OCI-LY3 (cell line): ENCODE results near the gene REPS2.
"Not testable (repeated sequence)": the region's sequence is repeated elsewhere in the genome, so short reads cannot be mapped to it uniquely, and the experiment has no call there.

Experiments
- H2AFZ ChIP-seq: fragments of 200-600, 300-600 bp; shearing (Covaris generic); 2 replicates; pipeline ENCODE4 v1.6.0; 2014; ENCODE audit warnings: antibody characterized with exemption, low read depth, low read length
- H3K27ac ChIP-seq: fragments of 200-600, 300-600 bp; sonication (generic); 2 replicates; pipeline ENCODE4 v1.5.1; 2014; ENCODE audit warnings: mild to moderate bottlenecking, low read length, moderate library complexity, mixed read lengths
- H3K27me3 ChIP-seq: fragments of 200-600, 300-600 bp; sonication (generic); 2 replicates; pipeline ENCODE4 v1.6.1; 2014; ENCODE audit warnings: low read depth, low read length, mixed read lengths
- H3K36me3 ChIP-seq: fragments of 200-600, 300-600 bp; sonication (generic); replicated peaks from 2 replicates; pipeline ENCODE3; 2014; ENCODE audit warnings: low read depth, low read length, mixed read lengths
- H3K4me1 ChIP-seq: fragments of 300-600, 200-600 bp; sonication (generic); 2 replicates; pipeline ENCODE4 v1.6.1; 2014; ENCODE audit warnings: low read length, mixed read lengths
- H3K4me2 ChIP-seq: fragments of 200-600, 300-600 bp; sonication (generic); 2 replicates; pipeline ENCODE4 v1.6.1; 2014; ENCODE audit warnings: low read length, mixed read lengths
- H3K4me3 ChIP-seq: fragments of 300-600, 200-600 bp; sonication (generic); 2 replicates; pipeline ENCODE4 v1.5.1; 2014; ENCODE audit warnings: antibody characterized with exemption, mild to moderate bottlenecking, low read length, moderate library complexity
- H3K79me2 ChIP-seq: fragments of 300-600, 200-600 bp; shearing (Covaris generic); 2 replicates; pipeline ENCODE4 v1.6.1; 2014; ENCODE audit warnings: mild to moderate bottlenecking, low read length, mixed read lengths
- H3K9ac ChIP-seq: fragments of 300-600, 200-600 bp; shearing (Covaris generic); 2 replicates; pipeline ENCODE4 v1.6.0; 2014; ENCODE audit warnings: mild to moderate bottlenecking, low read length, moderate library complexity
- H3K9me3 ChIP-seq: fragments of 200-600, 300-600 bp; shearing (Covaris generic); 2 replicates; pipeline ENCODE4 v1.6.1; 2014; ENCODE audit warnings: low read length, mixed read lengths; ENCODE audit not compliant: insufficient read depth
- H4K20me1 ChIP-seq: fragments of 200-600, 300-600 bp; sonication (generic); 2 replicates; pipeline ENCODE4 v1.6.1; 2016; ENCODE audit warnings: low read length, mixed read lengths; ENCODE audit not compliant: insufficient read depth
- EZH2phosphoT487 ChIP-seq: fragments of 200-600 bp; shearing (Covaris generic); IDR thresholded peaks from 2 replicates; pipeline ENCODE4 v1.6.1; 2018; ENCODE audit warnings: antibody characterized with exemption, mixed run types, low read depth
- TF ChIP-seq, protein P1 (sequence below): fragments of 200-600, 300-600 bp; sonication (generic); IDR thresholded peaks from 2 replicates; pipeline ENCODE4 v1.5.1; 2014; ENCODE audit warnings: antibody characterized with exemption, low read length, low read depth

The REPS2 gene

DNA sequence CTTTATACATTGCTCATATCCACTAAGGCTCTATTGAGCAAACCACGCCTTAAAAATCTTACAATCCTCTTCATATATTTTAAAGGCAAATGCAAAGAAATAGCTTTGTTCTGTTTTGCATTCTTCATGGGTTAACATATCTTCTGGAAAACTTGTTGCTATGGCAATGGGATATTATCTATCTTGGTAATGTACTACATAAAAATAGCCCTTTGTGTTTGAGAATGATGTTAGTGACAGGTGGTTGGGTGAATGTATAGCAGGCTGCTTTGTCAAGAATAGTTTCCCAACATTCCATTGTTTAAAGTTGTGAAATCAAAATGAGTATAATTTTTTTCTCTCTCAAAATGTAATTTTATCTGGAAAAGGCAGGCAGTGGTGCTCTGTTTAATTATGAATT is 16.8 kb downstream of the REPS2 start:
- no peak overlapping the region for H3K9ac ChIP-seq
- no peak overlapping the region for H2AFZ ChIP-seq
- H3K27me3 ChIP-seq, result 0 out of 2 replicates have a peak, but pooled peaks cover 2% of the 10 kb centered on the region
- TF ChIP-seq EZH2phosphoT487, result no peak
- TF ChIP-seq, protein P1, sequence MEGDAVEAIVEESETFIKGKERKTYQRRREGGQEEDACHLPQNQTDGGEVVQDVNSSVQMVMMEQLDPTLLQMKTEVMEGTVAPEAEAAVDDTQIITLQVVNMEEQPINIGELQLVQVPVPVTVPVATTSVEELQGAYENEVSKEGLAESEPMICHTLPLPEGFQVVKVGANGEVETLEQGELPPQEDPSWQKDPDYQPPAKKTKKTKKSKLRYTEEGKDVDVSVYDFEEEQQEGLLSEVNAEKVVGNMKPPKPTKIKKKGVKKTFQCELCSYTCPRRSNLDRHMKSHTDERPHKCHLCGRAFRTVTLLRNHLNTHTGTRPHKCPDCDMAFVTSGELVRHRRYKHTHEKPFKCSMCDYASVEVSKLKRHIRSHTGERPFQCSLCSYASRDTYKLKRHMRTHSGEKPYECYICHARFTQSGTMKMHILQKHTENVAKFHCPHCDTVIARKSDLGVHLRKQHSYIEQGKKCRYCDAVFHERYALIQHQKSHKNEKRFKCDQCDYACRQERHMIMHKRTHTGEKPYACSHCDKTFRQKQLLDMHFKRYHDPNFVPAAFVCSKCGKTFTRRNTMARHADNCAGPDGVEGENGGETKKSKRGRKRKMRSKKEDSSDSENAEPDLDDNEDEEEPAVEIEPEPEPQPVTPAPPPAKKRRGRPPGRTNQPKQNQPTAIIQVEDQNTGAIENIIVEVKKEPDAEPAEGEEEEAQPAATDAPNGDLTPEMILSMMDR, result no peak
- H3K9me3 ChIP-seq, result no peaks in the 10 kb centered on the region
- H3K79me2 ChIP-seq, result no peaks in the 10 kb centered on the region
- H3K36me3 ChIP-seq, result no peaks in the 10 kb centered on the region
- no peak overlapping the region for H3K4me3 ChIP-seq
- no peaks in the 10 kb centered on the region for H3K4me1 ChIP-seq
- no peak overlapping the region for H3K27ac ChIP-seq
- no peaks in the 10 kb centered on the region for H4K20me1 ChIP-seq
- H3K4me2 ChIP-seq, result no peak overlapping the region

DNA sequence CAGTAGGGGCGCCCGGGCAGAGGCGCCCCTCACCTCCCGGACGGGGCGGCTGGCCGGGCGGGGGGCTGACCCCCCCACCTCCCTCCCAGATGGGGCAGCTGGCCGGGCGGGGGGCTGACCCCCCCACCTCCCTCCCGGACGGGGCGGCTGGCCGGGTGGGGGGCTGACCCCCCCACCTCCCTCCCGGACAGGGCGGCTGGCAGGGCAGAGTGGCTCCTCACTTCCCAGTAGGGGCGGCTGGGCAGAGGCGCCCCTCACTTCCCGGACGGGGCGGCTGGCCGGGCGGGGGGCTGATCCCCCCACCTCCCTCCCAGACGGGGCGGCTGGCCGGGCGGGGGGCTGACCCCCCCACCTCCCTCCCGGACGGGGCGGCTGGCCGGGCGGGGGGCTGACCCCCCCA is 18.5 kb downstream of the REPS2 start:
- not testable (repeated sequence) for H3K9ac ChIP-seq, H3K36me3 ChIP-seq, H3K27ac ChIP-seq, H3K4me1 ChIP-seq, H2AFZ ChIP-seq, H3K9me3 ChIP-seq, H3K4me2 ChIP-seq, H3K4me3 ChIP-seq, H4K20me1 ChIP-seq, H3K79me2 ChIP-seq, H3K27me3 ChIP-seq

DNA sequence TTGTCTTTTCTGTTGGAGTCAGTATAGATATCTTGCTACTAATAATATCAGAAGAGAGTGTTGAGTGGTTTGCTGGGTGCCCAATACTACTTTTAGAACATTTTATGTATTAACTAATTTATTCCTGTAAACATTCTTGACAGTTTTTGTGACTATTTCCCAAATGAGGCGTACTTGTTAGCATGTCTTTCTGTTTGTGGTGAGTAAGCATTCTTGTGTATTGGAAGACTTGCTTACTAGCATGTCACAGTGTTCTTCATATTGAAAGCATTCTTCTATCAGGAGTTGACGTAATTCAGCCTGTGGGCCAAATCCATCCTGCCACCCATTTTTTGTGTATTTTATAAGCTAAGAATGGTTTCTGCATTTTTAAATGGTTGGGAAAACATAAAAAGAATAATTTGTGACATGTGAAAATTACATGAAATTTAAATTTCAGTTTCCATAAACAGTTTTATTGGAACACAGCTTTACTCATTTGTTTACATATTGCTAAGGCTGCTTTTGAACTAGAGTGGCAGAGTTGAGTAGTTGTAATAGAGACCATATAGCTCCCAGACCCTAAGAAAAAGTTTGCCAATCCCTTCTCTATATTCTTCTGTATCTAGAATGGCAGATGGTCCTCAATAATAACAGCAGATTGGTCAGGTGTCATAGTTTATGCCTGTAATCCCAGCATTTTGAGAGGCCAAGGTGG is 20.4 kb downstream of the REPS2 start:
- Histone ChIP-seq H3K9me3 (no peaks in the 10 kb centered on the region), H3K9ac (no peak overlapping the region), H2AFZ (no peak overlapping the region), H3K27me3 (no peaks in the 10 kb centered on the region), H3K4me1 (peaks cover 6% of the 10 kb centered on the region), H3K79me2 (no peaks in the 10 kb centered on the region), H3K27ac (no peak overlapping the region), H4K20me1 (no peaks in the 10 kb centered on the region), H3K4me2 (no peak overlapping the region), H3K4me3 (no peak overlapping the region), H3K36me3 (no peaks in the 10 kb centered on the region)
- TF ChIP-seq, protein P1, result no peak
- no peak for TF ChIP-seq EZH2phosphoT487

DNA sequence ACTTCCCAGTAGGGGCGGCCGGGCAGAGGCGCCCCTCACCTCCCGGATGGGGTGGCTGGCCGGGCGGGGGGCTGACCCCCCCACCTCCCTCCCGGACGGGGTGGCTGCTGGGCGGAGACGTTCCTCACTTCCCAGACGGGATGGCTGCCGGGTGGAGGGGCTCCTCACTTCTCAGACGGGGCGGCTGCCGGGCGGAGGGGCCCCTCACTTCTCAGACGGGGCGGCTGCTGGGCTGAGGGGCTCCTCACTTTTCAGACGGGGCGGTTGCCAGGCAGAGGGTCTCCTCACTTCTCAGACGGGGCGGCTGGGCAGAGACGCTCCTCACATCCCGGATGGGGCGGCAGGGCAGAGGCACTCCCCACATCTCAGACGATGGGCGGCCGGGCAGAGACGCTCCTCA is 22.3 kb downstream of the REPS2 start:
- H2AFZ ChIP-seq, result not testable (repeated sequence)

DNA sequence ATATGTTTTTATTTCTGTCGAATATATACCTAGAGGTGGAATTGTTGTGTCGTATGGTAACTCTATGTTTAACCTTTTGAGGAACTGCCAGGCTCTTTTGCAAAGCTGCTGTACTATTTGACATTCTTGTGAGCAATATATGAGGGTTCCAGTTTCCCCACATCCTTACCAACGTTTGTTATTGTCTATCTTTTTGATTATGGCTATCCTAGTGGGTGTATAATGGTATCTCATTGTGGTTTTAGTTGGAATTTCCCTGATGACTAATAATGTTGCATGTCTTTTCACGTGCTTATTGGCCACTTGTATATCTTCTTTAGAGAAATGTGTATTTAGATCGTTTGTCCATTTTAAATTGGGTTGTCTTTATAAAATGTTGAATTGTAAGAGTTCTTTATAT is 24.5 kb downstream of the REPS2 start:
- H3K27ac ChIP-seq, result no peak overlapping the region
- no peak overlapping the region for H2AFZ ChIP-seq
- no peak overlapping the region for H3K4me3 ChIP-seq
- H3K4me2 ChIP-seq, result no peak overlapping the region
- H3K79me2 ChIP-seq, result no peaks in the 10 kb centered on the region
- H4K20me1 ChIP-seq, result no peaks in the 10 kb centered on the region
- H3K4me1 ChIP-seq, result peaks cover 12% of the 10 kb centered on the region
- no peak overlapping the region for H3K9ac ChIP-seq
- TF ChIP-seq, protein P1, result no peak
- no peak for TF ChIP-seq EZH2phosphoT487
- no peaks in the 10 kb centered on the region for H3K27me3 ChIP-seq
- no peaks in the 10 kb centered on the region for H3K36me3 ChIP-seq
- no peaks in the 10 kb centered on the region for H3K9me3 ChIP-seq

More for the DNA sequence above, 22.3 kb downstream of the REPS2 start:
- not testable (repeated sequence) for H4K20me1 ChIP-seq, H3K4me2 ChIP-seq, H3K9ac ChIP-seq, H3K79me2 ChIP-seq, H3K4me1 ChIP-seq, H3K27me3 ChIP-seq, H3K4me3 ChIP-seq, H3K27ac ChIP-seq, H3K36me3 ChIP-seq, H3K9me3 ChIP-seq
